Measurements from ENCODE around the gene C20orf141. TPM values are rescaled to one million over a fixed set of nuclear protein-coding genes. Genes with fewer than 3 reads are reported as not detected.
"Not testable (repeated sequence)": the region's sequence is repeated elsewhere in the genome, so short reads cannot be mapped to it uniquely, and the experiment has no call there.

Gene C20orf141
- total RNA-seq, 1 donor from 2014 or later: not detected

DNA sequence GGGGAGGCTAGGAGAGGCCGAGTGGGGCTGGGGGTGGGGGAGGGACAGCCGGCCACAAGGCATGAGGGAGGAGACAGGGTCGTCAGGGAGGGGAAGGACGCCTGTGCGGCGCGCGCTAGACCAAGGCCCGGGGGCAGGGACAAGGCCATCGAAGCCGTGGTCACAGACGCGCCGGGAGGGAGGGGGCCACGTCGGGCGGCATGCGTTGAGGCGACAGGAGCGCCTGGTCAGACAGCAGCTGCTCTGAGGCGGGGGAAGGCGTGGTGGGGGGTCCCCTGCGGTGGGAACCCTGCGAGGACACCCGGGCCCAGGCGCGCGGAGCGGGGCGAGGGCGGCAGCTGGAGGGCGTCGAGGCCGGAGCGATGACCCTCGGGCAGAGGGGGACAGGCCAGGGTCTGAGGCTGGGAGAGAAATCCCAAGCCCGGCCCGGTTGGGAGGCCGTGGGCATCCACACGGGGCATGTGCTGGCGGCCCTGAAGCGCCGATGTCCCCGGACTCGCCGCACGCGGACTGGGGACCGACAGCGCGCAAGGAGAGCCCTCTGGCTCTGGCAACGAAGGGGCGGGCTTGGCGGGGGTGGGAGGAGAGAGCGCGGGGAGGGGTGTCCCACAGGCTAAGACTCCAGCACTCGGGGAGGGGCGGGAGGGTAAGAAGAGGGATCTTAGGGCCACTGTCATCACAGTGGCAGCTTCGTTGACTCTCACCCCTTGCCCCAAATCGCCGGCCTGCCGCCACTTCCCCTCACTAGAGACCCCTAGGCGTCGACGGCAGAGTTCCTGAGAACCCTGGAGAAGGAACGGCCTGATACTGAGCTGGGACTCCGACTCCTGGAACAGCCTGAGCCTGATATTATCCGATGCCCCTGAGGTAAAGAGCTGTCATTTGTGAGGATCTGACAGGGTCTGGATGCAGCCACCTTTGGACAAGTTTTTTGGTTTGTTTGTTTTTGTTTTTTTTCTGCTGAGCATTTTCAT is 6.4 kb downstream of the C20orf141 start:
- H3K27me3 ChIP-seq (ENCODE audit: control insufficient read depth, insufficient read depth, low read length): peaks cover 5% of the 10 kb centered on the region
- TF ChIP-seq, protein P1, sequence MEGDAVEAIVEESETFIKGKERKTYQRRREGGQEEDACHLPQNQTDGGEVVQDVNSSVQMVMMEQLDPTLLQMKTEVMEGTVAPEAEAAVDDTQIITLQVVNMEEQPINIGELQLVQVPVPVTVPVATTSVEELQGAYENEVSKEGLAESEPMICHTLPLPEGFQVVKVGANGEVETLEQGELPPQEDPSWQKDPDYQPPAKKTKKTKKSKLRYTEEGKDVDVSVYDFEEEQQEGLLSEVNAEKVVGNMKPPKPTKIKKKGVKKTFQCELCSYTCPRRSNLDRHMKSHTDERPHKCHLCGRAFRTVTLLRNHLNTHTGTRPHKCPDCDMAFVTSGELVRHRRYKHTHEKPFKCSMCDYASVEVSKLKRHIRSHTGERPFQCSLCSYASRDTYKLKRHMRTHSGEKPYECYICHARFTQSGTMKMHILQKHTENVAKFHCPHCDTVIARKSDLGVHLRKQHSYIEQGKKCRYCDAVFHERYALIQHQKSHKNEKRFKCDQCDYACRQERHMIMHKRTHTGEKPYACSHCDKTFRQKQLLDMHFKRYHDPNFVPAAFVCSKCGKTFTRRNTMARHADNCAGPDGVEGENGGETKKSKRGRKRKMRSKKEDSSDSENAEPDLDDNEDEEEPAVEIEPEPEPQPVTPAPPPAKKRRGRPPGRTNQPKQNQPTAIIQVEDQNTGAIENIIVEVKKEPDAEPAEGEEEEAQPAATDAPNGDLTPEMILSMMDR (IDR thresholded peaks at IDR 0.05; ENCODE audit: insufficient read depth, low read length, severe bottlenecking): no peak
- H3K36me3 ChIP-seq (ENCODE audit: control insufficient read depth, insufficient read depth, low read length): no peaks in the 10 kb centered on the region
- H3K4me3 ChIP-seq (ENCODE audit: low read depth, low read length): no peak overlapping the region
- FAIRE-seq (no peak), DNase-seq (ENCODE audit: low read depth) (no peak)

DNA sequence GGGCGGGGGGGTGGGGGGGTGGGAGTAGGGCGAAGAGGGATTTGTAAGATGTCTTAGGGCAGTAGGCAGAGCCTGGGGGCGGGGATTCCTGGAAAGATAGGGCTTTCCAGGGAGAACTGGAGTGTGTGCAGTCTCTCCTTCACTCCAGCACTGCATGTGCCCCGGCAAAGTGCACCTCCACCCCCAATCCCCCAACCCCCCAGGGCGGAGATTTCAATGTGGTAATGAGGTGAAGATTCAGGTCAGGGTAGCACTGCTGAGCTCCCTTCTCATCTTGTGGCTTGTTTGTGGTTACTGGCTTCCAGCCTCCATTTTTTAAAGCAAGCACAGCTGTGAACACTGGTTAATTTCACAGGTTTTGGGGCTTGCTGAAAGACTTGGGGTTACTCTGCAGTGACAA is 7.3 kb downstream of the C20orf141 start:
- TF ChIP-seq, protein P1 (IDR thresholded peaks at IDR 0.05; ENCODE audit: insufficient read depth, low read length, severe bottlenecking): no peak
- Histone ChIP-seq H3K27me3 (ENCODE audit: control insufficient read depth, insufficient read depth, low read length) (peaks cover 5% of the 10 kb centered on the region), H3K36me3 (ENCODE audit: control insufficient read depth, insufficient read depth, low read length) (no peaks in the 10 kb centered on the region), H3K4me3 (ENCODE audit: low read depth, low read length) (no peak overlapping the region)
- DNase-seq (ENCODE audit: low read depth): no peak
- no peak for FAIRE-seq

DNA sequence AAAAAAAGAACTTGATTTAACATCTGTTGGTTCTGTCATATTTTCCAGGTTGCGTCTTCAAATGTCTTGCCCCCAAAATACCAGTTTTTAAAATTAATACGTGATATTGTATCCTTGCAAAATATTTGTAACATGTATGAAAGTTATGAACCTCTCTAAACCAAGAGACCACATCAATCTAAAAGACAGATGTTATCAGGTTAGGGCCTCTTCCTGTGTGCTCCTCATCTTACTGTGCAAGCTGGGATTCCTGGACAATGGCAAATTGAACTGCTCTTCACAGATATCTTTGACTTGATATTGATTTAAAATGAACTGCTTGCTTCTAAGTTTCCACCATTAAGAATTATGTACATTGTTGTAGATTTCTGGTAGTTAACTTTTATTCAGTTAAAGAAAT is 11.0 kb downstream of the C20orf141 start:
- TF ChIP-seq, protein P1 (IDR thresholded peaks at IDR 0.05; ENCODE audit: insufficient read depth, low read length, severe bottlenecking): no peak
- Histone ChIP-seq H3K36me3 (ENCODE audit: control insufficient read depth, insufficient read depth, low read length) (no peaks in the 10 kb centered on the region), H3K4me3 (ENCODE audit: low read depth, low read length) (no peak overlapping the region), H3K27me3 (ENCODE audit: control insufficient read depth, insufficient read depth, low read length) (peaks cover 3% of the 10 kb centered on the region)
- DNase-seq (ENCODE audit: low read depth): no peak
- FAIRE-seq: no peak

DNA sequence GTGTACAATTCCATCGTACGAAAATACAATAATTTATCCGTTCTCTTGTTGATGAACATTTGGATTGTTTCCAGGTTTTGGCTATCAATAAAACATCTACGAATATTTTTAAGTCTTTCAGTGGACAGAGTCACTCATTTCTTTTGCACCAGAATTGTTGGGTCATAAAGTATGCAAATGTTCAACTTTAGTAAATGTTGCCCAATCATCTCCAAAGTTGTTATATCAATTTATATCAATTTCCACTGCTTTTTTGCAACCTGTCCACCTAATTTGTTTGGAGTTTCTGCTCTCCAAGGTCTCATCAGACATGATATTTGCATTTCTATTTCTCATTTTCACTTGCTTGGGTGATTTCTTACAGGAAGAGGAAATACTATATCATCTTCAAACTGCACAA is 11.9 kb downstream of the C20orf141 start:
- DNase-seq (ENCODE audit: low read depth) (no peak), FAIRE-seq (no peak)
- TF ChIP-seq, protein P1 (IDR thresholded peaks at IDR 0.05; ENCODE audit: insufficient read depth, low read length, severe bottlenecking): no peak
- no peak overlapping the region for H3K4me3 ChIP-seq (ENCODE audit: low read depth, low read length)
- peaks cover 3% of the 10 kb centered on the region for H3K27me3 ChIP-seq (ENCODE audit: control insufficient read depth, insufficient read depth, low read length)
- H3K36me3 ChIP-seq (ENCODE audit: control insufficient read depth, insufficient read depth, low read length): no peaks in the 10 kb centered on the region

DNA sequence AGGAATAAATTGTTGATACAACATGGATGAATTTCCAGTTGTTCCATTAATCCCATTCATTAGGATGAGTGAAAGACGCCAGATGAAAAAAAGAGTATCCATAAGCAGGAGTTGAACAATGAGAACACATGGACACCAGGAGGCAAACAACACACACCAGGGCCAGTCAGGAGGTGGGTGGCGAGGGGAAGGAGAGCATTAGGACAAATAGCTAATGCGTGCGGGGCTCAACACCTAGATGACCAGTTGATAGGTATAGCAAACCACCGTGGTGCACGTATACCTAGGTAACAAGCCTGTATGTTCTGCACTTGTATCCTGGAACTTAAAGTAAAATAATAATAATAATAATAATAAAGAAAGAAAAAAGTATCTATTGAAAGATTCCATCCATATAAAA is 14.6 kb downstream of the C20orf141 start:
- DNase-seq (ENCODE audit: low read depth) (no peak), FAIRE-seq (no peak)
- TF ChIP-seq, protein P1 (IDR thresholded peaks at IDR 0.05; ENCODE audit: insufficient read depth, low read length, severe bottlenecking): no peak
- Histone ChIP-seq H3K4me3 (ENCODE audit: low read depth, low read length) (no peak overlapping the region), H3K36me3 (ENCODE audit: control insufficient read depth, insufficient read depth, low read length) (no peaks in the 10 kb centered on the region), H3K27me3 (ENCODE audit: control insufficient read depth, insufficient read depth, low read length) (no peaks in the 10 kb centered on the region)

DNA sequence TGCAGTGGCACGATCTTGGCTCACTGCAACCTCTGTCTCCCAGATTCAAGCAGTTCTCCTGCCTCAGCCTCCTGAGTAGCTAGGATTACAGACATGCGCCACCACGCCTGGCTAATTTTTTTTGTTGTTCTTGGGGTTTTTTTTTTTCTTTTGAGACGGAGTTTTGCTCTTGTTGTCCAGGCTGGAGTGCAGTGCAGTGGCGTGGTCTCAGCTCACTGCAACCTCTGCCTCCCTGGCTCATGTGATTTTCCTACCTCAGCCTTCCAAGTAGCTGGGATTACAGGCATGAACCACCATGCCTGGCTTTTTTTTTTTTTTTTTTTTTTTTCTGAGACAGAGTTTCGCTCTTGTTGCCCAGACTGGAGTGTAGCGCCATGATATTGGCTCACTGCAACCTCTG is 16.4 kb downstream of the C20orf141 start:
- H3K4me3 ChIP-seq (ENCODE audit: low read depth, low read length); FAIRE-seq; DNase-seq (ENCODE audit: low read depth); H3K27me3 ChIP-seq (ENCODE audit: control insufficient read depth, insufficient read depth, low read length); H3K36me3 ChIP-seq (ENCODE audit: control insufficient read depth, insufficient read depth, low read length): not testable (repeated sequence)
